GM19397 (cell line): ENCODE data around the gene AWAT1.
"Not testable (repeated sequence)": the region's sequence is repeated elsewhere in the genome, so short reads cannot be mapped to it uniquely, and the experiment has no call there.

Experiments used
- ATAC-seq: cut with Tn5 transposase; IDR thresholded peaks from one replicate; pipeline ENCODE4 v1.9.1; 2021; ENCODE audit warnings: mild to moderate bottlenecking, moderate library complexity; ENCODE audit not compliant: unreplicated experiment

AWAT1 gene

DNA sequence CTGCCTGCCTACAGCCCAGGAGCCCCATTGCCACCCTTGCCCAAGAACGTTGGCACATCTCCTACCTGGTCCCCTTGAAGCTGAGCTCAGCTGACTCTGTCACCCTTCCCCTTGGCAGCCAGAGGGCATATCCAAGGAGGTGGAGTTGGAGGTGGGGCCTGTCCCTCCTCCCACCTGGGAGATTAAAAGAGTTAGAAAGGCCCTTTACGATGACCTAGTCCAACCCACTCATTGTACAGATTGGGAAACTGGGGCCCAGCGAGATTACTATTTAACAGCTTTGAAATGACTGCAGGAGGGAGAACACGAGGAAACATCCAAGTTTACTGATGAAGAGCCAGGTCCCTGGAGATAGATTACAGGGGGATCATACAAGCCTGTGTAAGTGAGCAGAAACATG lies 25.6 kb downstream of the AWAT1 start, which contains the start of gene P2RY4:
Gene P2RY4, minus strand, starts transcription at position 101 of the 400 bp plus-strand sequence. CDS start 580 bp downstream, outside the sequence.
- no peak for ATAC-seq

- ATAC-seq = peak; percentile 72
Measured at GRCh38 chrX:70262952-70263567, 28.6 kb downstream of the AWAT1 start.

DNA sequence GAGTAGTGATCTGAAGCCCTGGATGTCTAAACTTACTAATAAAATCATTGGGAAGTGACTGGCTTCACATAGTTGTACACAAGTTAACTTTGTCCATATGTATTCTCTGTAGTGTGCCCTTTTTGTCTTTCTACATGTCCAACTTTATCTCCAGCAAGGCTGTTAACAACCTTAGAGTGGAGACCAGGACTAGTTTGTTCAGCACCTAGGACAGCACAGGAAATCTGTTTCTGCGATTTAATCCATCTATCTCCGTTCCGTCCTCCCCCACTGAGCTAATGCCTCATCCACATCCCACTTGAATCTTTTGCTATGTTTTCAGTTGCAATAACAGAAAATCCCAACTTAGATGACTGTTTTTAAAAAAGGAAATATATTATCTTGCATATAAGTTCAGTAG lies 30.3 kb downstream of the AWAT1 start:
- ATAC-seq = no peak

DNA sequence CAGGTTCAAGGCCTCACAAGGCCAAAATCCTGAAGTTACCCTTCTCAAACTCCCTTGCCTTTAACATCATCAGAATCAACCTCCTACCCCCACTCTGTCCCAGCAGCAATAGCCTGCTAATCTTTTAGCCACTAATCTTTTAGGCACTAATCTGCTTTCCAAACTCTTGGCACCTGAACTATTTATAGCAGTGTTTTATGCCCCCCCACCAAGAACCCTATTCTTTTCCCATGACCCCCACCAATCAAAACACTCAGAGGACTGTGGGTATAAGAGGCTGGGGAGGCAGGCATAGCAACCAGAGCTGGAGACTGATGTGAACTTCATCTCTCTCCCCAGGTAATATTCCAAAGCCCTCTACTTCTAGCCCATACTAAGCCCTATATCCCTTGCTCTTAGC lies 33.6 kb downstream of the AWAT1 start, which contains the start of gene ARR3:
Gene ARR3, plus strand, starts transcription at position 301 of the 400 bp plus-strand sequence. CDS start 1,052 bp downstream, outside the sequence.
- ATAC-seq = no peak

DNA sequence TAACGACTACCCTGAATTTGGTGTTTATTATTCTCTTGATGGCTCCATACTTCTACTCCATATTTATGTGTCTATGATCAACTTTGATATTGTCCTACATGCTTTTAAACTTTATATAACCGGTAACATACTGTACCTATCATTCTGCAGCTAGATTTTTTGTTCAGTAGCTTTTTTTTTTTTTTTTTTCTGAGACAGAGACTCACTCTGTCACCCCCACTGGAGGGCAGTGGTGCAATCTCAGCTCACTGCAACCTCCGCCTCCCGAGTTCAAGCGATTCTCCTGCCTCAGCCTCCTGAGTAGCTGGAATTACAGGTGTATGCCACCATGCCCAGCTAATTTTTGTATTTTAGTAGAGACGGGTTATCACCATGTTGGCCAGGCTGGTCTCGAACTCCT lies 39.6 kb downstream of the AWAT1 start:
- ATAC-seq = not testable (repeated sequence)

DNA sequence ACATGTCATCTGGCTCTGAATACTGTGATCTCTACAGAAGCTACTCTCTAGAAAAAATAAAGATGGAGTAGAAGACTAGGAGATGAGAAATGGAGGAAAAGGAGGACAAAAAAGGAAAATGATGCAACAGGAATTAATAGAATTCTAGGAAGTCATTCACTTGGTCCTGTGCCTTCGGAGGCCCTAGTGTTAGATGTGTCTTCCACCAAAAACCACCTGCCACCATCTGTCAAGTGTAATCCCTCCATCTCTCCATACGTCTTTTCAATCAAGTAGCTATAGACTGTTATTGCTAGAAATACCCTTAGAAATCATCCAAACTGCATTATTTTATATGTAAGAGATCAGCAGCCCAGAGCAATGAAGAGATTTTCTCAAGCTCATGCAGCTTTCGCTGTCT lies 44.6 kb downstream of the AWAT1 start:
- no peak for ATAC-seq

DNA sequence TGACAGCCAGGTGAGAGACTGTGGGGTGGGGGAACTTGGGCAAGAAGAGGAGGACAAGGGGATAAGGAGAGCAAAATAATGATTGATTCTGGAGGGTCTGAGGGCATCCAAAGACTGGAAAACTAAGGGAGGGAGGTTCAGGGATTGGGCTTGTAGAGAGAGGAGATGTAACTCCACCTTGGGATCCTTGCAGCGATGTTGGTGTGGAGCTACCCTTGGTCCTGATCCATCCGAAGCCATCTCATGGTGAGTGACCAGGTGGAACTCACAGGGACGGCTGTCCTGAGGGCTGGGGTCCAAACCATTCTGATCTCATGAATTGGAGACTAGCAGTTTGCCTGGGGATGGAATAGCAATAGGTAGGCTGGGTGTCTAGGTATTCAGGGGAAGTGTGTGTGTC lies 46.1 kb downstream of the AWAT1 start:
- no peak for ATAC-seq

DNA sequence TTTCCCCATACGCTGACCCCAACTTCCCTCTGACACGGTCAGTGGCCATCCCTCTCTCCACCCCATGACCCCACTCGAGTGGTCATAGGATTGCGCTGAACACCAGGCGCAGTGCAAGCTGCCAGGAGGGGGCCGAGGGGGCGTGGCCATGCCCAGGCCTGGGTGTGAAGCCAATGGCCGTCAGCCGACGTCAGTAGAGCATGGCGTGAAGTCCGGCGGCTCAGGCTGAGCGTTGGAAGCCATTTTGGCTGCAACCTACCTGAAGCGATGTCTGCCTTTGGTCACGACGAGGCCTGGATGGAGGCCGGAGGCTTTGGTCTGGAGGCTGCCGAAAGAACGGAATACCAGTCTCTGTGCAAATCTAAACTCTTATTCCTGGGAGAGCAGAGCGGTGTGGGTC lies 47.5 kb downstream of the AWAT1 start, which contains the start of gene RAB41:
Gene RAB41, plus strand, starts transcription at position 222 of the 400 bp plus-strand sequence. Its CDS starts 46 bp downstream, at position 268.
- ATAC-seq = no peak

DNA sequence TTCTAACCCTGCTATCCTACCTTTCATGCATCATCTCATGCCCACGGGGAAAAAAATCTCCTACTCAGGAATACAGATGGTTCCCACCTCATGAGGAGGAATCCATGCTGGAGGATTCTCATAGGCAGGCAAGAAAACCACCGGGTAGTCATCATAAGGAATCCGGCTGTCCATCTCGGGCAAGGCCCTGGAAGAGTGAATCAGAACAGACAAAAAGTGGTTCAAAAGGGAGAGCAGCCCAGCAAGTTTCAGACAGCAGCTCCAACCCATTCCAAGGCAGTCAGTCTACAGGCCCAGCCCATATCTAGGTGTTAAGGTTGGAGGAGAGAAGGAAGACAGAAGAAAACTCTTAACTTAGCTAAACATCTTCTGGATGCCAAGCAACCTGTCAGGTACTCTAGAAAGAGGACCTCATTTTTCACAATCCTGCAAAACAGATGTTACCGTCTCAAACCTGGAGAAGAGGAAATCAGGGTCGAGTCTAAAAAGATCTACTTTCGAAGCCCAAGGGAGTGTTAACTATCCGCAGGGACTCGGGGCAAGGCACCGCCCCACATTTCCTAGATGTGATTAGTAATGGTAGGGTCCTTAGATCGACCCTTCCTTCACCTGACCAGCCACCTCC lies 54.8 kb downstream of the AWAT1 start:
- ATAC-seq = no peak
